ENCODE results near the gene GLIS2.
"Not testable (repeated sequence)": the region's sequence is repeated elsewhere in the genome, so short reads cannot be mapped to it uniquely, and the experiment has no call there.

GLIS2 gene

GRCh38 chr16:4319454-4320421 lies 3.9 kb downstream of the GLIS2 start:
- DNase-seq (ENCODE audit: low read depth, low spot score), result no peak

DNA sequence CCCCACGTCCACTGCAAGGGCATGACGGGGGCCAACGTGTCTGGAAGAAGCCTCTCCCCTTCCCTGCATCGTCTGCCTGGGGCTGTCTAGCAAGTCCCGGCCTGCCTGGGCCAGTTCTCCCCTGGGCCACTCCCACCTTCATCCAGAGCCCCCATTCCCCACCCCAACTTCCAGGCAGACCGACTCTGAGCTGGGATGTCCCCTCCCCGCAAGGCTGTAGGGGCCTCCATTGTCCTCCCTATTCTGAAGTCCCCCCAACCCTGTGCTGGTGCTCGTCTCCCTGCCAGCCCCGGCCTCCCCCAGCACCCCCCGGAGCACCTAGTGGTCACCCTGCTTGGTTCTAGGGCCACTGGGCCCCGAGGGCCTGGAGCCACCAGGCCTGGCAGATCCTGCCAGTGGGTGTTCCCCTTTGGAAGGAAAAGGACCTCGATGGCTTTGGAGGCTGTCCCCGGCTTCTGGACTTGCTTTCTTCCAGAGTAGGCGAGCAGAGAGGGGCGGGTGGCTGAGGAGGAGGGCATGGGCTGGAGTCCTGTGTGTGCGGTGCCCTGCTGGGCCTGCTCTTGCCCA lies 4.8 kb downstream of the GLIS2 start:
- no peak for DNase-seq (ENCODE audit: low read depth, low spot score)

DNA sequence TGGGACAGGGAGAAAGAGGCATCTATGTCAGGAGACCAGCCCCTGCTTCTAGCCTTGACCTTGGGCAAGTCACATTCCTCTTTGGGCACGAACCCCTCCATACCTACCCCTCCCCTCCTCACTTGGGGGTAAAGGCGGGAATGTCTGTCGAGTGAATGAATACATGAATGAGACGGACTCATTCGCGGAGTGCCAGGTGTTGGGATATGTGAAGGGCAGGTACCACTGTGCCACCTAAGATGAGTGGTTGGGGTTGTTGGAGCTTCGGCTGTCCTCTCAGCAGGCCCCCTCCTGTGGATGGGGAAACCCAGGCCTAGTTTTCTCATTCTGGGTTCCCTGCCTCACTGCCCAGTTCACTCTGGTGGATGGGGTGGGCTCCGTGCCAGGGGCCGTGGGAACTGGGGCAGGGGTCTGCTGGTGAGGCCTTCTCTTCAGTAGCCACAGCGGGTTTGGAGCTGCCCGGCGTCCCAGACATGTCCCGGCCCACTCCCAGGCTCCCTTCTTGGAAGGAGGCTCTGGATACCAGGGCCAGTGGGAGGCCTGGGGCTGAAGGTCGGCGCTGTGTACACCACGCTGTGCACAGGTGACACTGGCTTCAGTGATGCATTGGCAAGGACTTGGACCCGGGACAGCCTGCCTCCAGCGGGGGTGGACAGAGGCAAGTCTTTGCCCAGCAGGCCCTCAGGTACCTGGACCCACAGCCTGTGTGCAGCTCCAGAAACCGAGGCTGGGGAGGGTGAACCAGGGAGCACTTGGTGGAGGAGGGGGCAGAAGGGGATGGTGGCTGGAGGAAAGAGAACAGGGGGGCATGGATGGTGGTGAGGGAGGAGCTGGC lies 5.6 kb downstream of the GLIS2 start:
- no peak for DNase-seq (ENCODE audit: low read depth, low spot score)

GRCh38 chr16:4322121-4323052 lies 6.5 kb downstream of the GLIS2 start:
- no peak for DNase-seq (ENCODE audit: low read depth, low spot score)

- DNase-seq (ENCODE audit: low read depth, low spot score), result no peak
Observed at GRCh38 chr16:4323071-4323844, 7.4 kb downstream of the GLIS2 start.

DNA sequence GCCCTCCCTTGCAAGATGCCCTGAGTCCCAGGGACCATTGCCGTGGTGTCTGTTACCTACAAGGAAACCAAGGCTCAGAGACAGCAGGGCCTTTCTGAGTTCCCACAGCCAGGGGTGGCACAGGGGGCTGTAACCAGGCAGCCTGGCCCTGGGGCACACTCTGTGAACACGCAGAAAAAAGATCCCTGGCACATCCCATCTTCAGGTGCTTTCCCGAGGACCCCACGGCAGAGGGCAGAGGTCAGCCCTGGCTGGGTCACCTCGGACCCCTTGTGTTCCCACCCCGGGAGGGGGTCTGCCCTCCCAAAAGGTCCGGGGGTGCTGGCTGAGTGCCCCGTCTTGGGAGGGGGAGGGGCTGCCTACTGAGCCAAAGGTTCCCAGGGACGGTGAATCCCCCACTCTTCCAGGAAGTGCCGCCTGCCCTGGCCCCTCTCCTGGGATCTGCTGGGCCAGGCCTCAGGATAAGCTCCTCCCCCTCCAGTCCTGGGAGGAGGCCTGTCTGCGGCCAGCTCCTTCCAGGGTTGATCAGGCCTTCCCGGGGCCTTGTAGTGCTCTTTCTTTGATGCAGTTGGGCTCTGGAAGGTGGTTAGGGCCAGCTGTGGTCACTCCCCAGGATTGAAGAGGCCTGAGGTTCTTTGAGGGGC lies 8.1 kb downstream of the GLIS2 start:
- DNase-seq (ENCODE audit: low read depth, low spot score), result no peak

- no peak for DNase-seq (ENCODE audit: low read depth, low spot score)
Observed at GRCh38 chr16:4324492-4325252, 8.8 kb downstream of the GLIS2 start.

DNA sequence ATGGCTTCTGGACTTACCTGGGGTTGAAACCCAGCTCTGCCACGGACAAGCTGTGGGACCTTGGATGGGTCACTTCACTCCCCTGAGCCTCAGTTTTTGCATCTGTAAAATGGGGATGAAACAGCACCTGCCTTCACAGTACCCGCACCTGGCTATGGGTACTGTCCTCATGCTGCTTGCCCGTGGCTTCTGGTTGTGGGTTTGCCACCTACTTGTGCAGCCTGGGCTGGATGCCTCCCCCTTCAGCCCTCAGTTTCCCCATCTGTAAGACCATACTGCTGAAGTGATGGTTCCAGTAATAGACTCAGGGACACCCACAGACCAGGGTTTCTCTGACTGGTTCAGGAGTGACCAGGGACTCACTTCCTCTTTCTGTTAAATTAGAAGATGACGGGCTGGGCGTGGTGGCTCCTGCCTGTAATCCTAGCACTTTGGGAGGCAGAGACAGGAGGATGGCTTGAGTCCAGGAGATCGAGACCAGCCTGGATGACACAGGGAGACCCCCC lies 9.4 kb downstream of the GLIS2 start:
- DNase-seq (ENCODE audit: low read depth, low spot score), result no peak

DNA sequence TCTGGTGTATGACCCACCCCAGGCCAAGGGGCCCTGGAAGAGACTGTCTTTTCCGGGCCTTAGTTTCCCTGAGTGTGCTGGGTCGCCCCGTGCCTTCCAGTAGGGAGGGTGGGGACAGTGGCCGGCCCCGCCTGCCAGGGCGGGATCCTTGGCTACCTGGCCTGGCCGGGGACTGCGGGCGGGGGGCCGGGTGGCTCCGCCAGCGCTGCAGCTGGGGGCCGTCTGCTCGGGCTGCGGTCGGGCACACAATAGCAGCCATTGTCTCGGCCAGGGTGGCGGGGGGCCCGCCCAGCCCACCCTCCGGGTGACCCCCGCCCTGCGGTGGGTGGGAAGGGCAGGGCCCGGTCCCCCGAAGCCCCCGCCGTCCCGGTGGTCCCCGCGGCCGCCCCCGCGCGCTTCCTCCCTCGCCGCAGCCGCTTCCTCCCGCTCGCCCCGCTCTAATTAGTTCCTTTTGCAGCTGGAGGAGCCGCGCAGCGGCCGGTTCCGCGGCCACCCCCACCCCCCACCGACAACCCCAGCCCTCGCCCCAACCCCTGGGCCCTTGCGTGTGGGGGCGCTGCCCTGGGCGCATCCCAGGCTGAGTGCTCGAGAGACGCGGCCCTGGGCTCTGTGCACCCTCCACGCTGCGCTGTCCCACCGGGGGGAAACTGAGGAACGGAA lies 11.6 kb downstream of the GLIS2 start:
- no peak for DNase-seq (ENCODE audit: low read depth, low spot score)

- peak; percentile 59 for DNase-seq (ENCODE audit: low read depth, low spot score)
Observed at GRCh38 chr16:4328046-4328781, 12.3 kb downstream of the GLIS2 start.

GRCh38 chr16:4328782-4329775 lies 13.2 kb downstream of the GLIS2 start:
- no peak for DNase-seq (ENCODE audit: low read depth, low spot score)

- no peak for DNase-seq (ENCODE audit: low read depth, low spot score)
Observed at GRCh38 chr16:4330277-4330874, 14.5 kb downstream of the GLIS2 start.

DNA sequence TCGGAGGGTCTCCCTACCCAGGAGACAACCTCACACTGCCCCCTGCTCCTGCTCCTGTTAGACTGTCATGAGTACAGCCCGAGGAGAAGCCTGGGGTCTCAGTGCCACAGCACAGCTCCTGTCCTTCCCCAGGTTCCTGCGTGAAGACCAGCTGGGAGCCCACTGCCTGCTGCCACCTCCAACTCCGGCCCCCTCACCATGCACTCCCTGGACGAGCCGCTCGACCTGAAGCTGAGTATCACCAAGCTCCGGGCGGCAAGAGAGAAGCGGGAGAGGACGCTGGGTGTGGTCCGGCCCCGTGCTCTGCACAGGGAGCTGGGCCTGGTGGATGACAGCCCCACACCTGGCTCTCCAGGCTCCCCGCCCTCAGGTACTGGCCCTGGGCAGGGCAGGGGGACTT lies 16.2 kb downstream of the GLIS2 start:
- DNase-seq (ENCODE audit: low read depth, low spot score), result no peak

GRCh38 chr16:4332623-4333307 lies 16.9 kb downstream of the GLIS2 start:
- no peak for DNase-seq (ENCODE audit: low read depth, low spot score)

GRCh38 chr16:4333308-4333638 lies 17.4 kb downstream of the GLIS2 start:
- DNase-seq (ENCODE audit: low read depth, low spot score), result no peak

- not testable (repeated sequence) for DNase-seq (ENCODE audit: low read depth, low spot score)
Observed at GRCh38 chr16:4333714-4334113, 17.8 kb downstream of the GLIS2 start.
